OCI-LY1 (cell line): Measurements from ENCODE around the gene SLC39A11.

Experiments used
- H2AFZ ChIP-seq: fragments of 200-600 bp; sonication (generic), shearing (Covaris generic); 2 replicates; pipeline ENCODE4 v1.6.0; 2014; ENCODE audit warnings: antibody characterized with exemption, mild to moderate bottlenecking, low read length
- H3F3A ChIP-seq: fragments of 200-600 bp; sonication (generic), shearing (Covaris generic); 2 replicates; pipeline ENCODE4 v1.6.0; 2014; ENCODE audit warnings: mild to moderate bottlenecking, antibody characterized with exemption, low read length, moderate library complexity; ENCODE audit not compliant: insufficient read depth
- H3K27ac ChIP-seq: fragments of 200-600 bp; sonication (generic); 2 replicates; pipeline ENCODE4 v1.5.1; 2014; ENCODE audit warnings: low read length, mixed run types, mild to moderate bottlenecking, low read depth; ENCODE audit not compliant: poor library complexity, severe bottlenecking
- H3K27me3 ChIP-seq: fragments of 200-600 bp; sonication (generic); 2 replicates; pipeline ENCODE4 v1.6.0; 2014; ENCODE audit warnings: antibody characterized with exemption, mild to moderate bottlenecking, low read length, moderate library complexity; ENCODE audit not compliant: insufficient read depth
- H3K36me3 ChIP-seq: fragments of 200-600 bp; sonication (generic); 2 replicates; pipeline ENCODE4 v1.6.1; 2014; ENCODE audit warnings: mild to moderate bottlenecking, antibody characterized with exemption, low read length, moderate library complexity, mixed read lengths; ENCODE audit not compliant: insufficient read depth
- H3K4me1 ChIP-seq: fragments of 200-600 bp; sonication (generic); 2 replicates; pipeline ENCODE4 v1.5.1; 2014; ENCODE audit warnings: mild to moderate bottlenecking, low read length, moderate library complexity; ENCODE audit not compliant: insufficient read depth, severe bottlenecking
- H3K4me2 ChIP-seq: fragments of 200-600 bp; sonication (generic), shearing (Covaris generic); 2 replicates; pipeline ENCODE4 v1.6.1; 2014; ENCODE audit warnings: low read length
- H3K4me3 ChIP-seq: fragments of 200-600 bp; sonication (generic); 2 replicates; pipeline ENCODE4 v1.5.1; 2014; ENCODE audit warnings: low read length, low read depth, mild to moderate bottlenecking, mixed read lengths; ENCODE audit not compliant: poor library complexity, severe bottlenecking
- H3K79me2 ChIP-seq: fragments of 200-600 bp; shearing (Covaris generic); 2 replicates; pipeline ENCODE4 v1.6.1; 2016; ENCODE audit warnings: mixed run types, low read length, mixed read lengths; ENCODE audit not compliant: insufficient read depth
- H3K9ac ChIP-seq: fragments of 200-600 bp; sonication (generic), shearing (Covaris generic); 2 replicates; pipeline ENCODE4 v1.6.1; 2014; ENCODE audit warnings: mild to moderate bottlenecking, low read length, mixed read lengths
- H3K9me2 ChIP-seq: fragments of 200-600 bp; sonication (generic), shearing (Covaris generic); 2 replicates; pipeline ENCODE4 v1.6.1; 2014; ENCODE audit warnings: low read depth, mild to moderate bottlenecking, low read length, mixed read lengths
- H3K9me3 ChIP-seq: fragments of 200-600 bp; shearing (Covaris generic); 2 replicates; pipeline ENCODE4 v1.6.1; 2014; ENCODE audit warnings: low read length, mixed read lengths
- H4K20me1 ChIP-seq: fragments of 200-600 bp; sonication (generic), shearing (Covaris generic); 2 replicates; pipeline ENCODE4 v1.6.0; 2016; ENCODE audit warnings: mild to moderate bottlenecking, low read length; ENCODE audit not compliant: insufficient read depth
- EZH2 ChIP-seq: fragments of 200-600 bp; sonication (generic), shearing (Covaris generic); IDR thresholded peaks from 2 replicates; pipeline ENCODE4 v1.8.0; 2017; ENCODE audit warnings: borderline replicate concordance, mixed run types, mild to moderate bottlenecking, antibody characterized with exemption, low read length, moderate library complexity, mixed read lengths
- TF ChIP-seq, protein P1 (sequence below): fragments of 200-600 bp; sonication (generic), shearing (Covaris generic); IDR thresholded peaks from 2 replicates; pipeline ENCODE4 v1.5.1; 2017; ENCODE audit warnings: mild to moderate bottlenecking, antibody characterized with exemption, low read length, moderate library complexity, mixed read lengths

The SLC39A11 gene

DNA sequence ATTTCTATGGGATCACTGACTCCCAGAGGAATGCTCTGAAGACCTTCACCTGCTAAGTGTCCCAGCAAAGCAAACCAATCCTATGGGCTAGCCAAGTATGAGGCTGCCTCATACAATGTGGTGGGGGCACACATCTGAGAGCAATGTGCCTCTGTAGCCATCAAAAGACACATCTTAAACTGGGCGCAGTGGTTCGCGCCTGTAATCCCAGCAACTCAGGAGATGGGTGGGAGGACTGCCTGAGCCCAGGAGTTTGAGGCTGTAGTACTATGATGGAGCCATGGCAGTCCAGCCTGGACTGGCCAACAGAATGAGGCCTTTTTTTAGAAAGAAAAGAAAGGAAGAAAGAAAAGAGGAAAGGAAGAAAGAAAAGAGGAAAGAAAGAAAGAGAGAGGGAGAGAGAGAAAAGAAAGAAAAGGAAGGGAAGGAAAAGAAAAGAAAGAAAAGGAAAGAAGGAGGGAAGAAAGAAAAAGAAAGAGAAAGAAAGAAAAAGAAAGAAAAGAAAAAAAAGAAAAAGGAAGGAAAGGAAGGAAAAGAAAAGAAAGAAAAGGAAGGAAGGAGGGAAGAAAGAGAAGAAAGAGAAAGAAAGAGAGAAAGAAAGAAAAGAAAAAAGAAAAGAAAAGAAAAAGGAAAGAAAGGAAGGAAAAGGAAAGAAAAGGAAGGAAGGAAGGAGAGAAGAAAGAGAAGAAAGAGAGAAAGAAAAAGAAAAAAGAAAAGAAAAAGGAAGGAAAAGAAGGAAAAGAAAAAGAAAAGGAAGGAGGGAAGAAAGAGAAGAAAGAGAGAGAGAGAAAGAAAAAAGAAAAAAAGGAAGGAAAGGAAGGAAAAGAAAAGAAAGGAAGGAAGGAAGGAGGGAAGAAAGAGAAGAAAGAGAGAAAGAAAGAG, 430.3 kb downstream of the SLC39A11 start:
- TF ChIP-seq, protein P1, sequence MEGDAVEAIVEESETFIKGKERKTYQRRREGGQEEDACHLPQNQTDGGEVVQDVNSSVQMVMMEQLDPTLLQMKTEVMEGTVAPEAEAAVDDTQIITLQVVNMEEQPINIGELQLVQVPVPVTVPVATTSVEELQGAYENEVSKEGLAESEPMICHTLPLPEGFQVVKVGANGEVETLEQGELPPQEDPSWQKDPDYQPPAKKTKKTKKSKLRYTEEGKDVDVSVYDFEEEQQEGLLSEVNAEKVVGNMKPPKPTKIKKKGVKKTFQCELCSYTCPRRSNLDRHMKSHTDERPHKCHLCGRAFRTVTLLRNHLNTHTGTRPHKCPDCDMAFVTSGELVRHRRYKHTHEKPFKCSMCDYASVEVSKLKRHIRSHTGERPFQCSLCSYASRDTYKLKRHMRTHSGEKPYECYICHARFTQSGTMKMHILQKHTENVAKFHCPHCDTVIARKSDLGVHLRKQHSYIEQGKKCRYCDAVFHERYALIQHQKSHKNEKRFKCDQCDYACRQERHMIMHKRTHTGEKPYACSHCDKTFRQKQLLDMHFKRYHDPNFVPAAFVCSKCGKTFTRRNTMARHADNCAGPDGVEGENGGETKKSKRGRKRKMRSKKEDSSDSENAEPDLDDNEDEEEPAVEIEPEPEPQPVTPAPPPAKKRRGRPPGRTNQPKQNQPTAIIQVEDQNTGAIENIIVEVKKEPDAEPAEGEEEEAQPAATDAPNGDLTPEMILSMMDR, result no peak
- Histone ChIP-seq H3K4me1 (peaks cover 6% of the 10 kb centered on the region), H3F3A (no peaks in the 10 kb centered on the region), H3K27ac (no peak overlapping the region), H4K20me1 (no peaks in the 10 kb centered on the region), H3K9ac (no peak overlapping the region), H3K9me3 (no peaks in the 10 kb centered on the region), H3K79me2 (no peaks in the 10 kb centered on the region), H3K4me3 (no peak overlapping the region), H3K27me3 (no peaks in the 10 kb centered on the region), H3K4me2 (no peak overlapping the region), H3K36me3 (no peaks in the 10 kb centered on the region), H3K9me2 (no peaks in the 10 kb centered on the region), H2AFZ (no peak overlapping the region)

DNA sequence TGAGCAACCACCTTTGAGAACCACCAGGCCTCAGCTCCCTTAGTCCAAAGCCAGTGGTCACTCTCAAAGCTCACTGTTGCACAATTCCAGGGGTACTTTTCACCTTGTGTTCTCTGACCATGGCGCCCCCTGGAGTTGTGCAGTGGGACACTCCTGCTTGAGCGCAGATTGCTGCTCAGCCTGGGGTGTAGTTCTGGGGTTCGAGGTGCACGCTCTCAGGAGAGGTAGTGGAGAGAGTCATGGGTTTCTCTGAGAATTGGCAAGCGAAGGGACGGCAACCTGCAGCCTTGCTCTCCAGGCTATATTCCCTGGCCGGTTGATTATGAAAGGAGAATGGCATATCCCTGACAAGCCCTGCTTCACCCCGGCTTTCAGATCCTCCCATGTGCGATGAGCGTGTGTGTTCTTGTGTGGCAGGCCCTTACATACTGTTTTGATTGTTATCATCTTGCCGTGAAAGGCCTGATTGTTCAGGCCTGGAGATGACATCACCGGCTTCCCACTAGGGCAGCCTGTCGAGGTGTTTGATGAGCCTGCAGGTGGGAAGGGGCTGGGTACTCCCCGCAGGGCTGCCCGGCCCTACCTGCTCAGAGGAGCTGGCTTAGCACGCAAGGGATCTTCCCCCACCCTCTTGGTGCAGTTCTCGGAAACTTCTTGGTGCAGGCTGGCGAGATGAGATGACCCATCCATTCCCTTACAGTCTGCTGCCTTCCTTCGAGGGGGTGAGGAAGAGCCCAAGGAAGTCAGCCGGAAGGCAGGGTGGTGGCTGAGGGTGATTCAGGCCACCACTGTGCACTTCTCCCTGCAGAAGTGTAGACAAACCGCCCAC, 431.2 kb downstream of the SLC39A11 start:
- Histone ChIP-seq H3K9me2 (no peaks in the 10 kb centered on the region), H2AFZ (no peak overlapping the region), H3K4me1 (peaks cover under 1% of the 10 kb centered on the region), H3K27me3 (no peaks in the 10 kb centered on the region), H3K9ac (no peak overlapping the region), H4K20me1 (no peaks in the 10 kb centered on the region), H3F3A (no peaks in the 10 kb centered on the region), H3K36me3 (no peaks in the 10 kb centered on the region), H3K27ac (no peak overlapping the region), H3K4me2 (no peak overlapping the region), H3K9me3 (no peaks in the 10 kb centered on the region), H3K4me3 (no peak overlapping the region), H3K79me2 (no peaks in the 10 kb centered on the region)
- no peak for TF ChIP-seq EZH2
- TF ChIP-seq, protein P1, result peak; percentile 16; the same call in 1 of the 2 replicates

DNA sequence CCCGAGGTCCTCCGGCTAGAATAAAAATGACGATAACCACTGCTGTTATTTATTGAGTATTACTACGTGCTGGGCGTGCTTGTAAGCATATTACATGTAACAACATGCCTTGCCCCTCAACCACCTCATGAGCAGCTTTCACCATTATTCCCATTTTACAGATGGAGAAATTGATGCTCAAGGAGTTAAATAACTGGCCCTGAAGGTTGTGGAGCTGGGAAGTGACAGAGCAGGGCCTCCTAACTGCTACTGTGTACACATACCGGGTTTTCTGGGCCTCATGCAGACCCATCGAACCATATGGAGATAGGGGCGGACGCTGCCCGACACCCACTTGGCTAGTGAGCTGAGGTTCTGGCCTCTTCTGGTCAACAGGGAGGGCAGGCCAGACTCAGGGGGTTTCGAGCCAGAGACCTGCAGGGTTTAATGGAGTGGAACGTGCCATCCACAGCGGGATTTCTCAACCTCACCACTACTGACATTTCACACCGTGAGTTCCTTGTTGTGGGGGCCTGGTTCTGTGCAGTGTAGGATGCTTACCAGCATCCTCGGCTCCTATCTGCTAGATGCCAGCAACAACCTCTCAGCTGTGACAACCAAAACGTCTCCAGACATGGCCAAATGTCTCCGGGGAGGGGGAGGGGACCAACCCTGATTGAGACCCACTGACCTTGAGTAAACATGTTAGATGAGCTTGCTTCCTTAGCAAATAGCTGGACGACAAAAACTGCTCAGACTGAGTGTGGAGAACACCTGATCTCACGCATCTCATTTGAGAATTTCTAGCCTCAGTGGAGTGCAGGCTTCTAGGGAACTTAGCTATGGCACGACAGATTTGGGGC, 432.0 kb downstream of the SLC39A11 start:
- Histone ChIP-seq H3K9me3 (no peaks in the 10 kb centered on the region), H3F3A (no peaks in the 10 kb centered on the region), H3K4me3 (no peak overlapping the region), H3K4me1 (no peaks in the 10 kb centered on the region), H3K4me2 (no peak overlapping the region), H3K9ac (no peak overlapping the region), H3K79me2 (no peaks in the 10 kb centered on the region), H3K27ac (no peak overlapping the region), H3K27me3 (no peaks in the 10 kb centered on the region), H3K9me2 (no peaks in the 10 kb centered on the region), H2AFZ (no peak overlapping the region), H3K36me3 (no peaks in the 10 kb centered on the region), H4K20me1 (no peaks in the 10 kb centered on the region)
- TF ChIP-seq EZH2, result no peak
- TF ChIP-seq, protein P1, result no peak
